Measurements from ENCODE around the gene CCDC110. TPM values are rescaled to one million over a fixed set of nuclear protein-coding genes. Genes with fewer than 3 reads are reported as not detected.
"Not testable (repeated sequence)": the region's sequence is repeated elsewhere in the genome, so short reads cannot be mapped to it uniquely, and the experiment has no call there.

Gene CCDC110
- polyA plus RNA-seq (2013, experiment 1 of 4) = 0.54 TPM
- polyA plus RNA-seq (2013, experiment 2 of 4) = 0.28 TPM
- 0.37 TPM for polyA plus RNA-seq (2013, experiment 3 of 4)
- polyA plus RNA-seq (2013, experiment 4 of 4) = 0.61 TPM

GRCh38 chr4:185471235-185472102, at the start of gene CCDC110:
Gene CCDC110, minus strand, starts transcription at chr4:185471733. Its CDS starts 50 bp downstream, at chr4:185471683.
- Histone ChIP-seq H3K36me3 (ENCODE audit: control insufficient read depth, insufficient read depth, low read length) (no peaks in the 10 kb centered on the region), H3K27ac (ENCODE audit: insufficient read depth, low read depth, low read length, poor library complexity, severe bottlenecking) (no peak within 1 kb of the TSS), H3K9me3 (ENCODE audit: control insufficient read depth, low read length) (no peaks in the 10 kb centered on the region), H3K4me1 (ENCODE audit: control insufficient read depth, insufficient read depth, low read length) (no peaks in the 10 kb centered on the region), H3K27me3 (ENCODE audit: control insufficient read depth, insufficient read depth, low read length, poor library complexity, severe bottlenecking) (peaks cover 23% of the 10 kb centered on the region), H3K4me3 (ENCODE audit: insufficient read depth, low read depth, low read length) (peak within 1 kb of the TSS; percentile 72)
- 0% methylated on average over 92 to 93 of the region's 93 CpGs for WGBS, 2 experiments

GRCh38 chr4:185520119-185520518, 48.6 kb upstream of the CCDC110 start:
- Histone ChIP-seq H3K27me3 (ENCODE audit: control insufficient read depth, insufficient read depth, low read length, poor library complexity, severe bottlenecking) (no peaks in the 10 kb centered on the region), H3K36me3 (ENCODE audit: control insufficient read depth, insufficient read depth, low read length) (no peaks in the 10 kb centered on the region), H3K27ac (ENCODE audit: insufficient read depth, low read depth, low read length, poor library complexity, severe bottlenecking) (no peak overlapping the region), H3K4me3 (ENCODE audit: insufficient read depth, low read depth, low read length) (no peak overlapping the region), H3K9me3 (ENCODE audit: control insufficient read depth, low read length) (no peaks in the 10 kb centered on the region), H3K4me1 (ENCODE audit: control insufficient read depth, insufficient read depth, low read length) (no peaks in the 10 kb centered on the region)
- WGBS, 2 experiments = 86 to 93% methylated on average over 4 of the region's 4 CpGs

- WGBS, 2 experiments = 88% methylated on average over 1 of the region's 1 CpG; no CpG with 5 or more reads in 1 of the 2 experiments
Measured at GRCh38 chr4:185518494-185518893, 47.0 kb upstream of the CCDC110 start.

DNA sequence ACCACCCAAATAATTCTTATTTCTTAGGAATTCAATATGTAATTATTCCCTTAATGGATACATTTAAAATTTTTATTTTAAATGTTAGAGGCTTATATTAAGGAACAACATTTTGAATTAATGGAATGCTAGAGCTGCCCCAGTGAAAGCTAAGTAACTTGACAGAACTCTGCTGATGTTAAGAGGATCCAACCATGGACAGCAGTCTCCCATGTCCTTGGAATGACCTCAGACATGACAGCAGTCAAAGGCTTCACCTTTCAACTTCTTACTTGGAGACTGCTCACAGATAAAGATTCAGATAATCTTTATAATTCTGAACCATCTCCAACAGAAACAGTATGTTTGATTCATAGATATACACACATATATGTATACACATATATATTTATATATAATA, 46.5 kb upstream of the CCDC110 start:
- Histone ChIP-seq H3K4me3 (ENCODE audit: insufficient read depth, low read depth, low read length) (no peak overlapping the region), H3K27ac (ENCODE audit: insufficient read depth, low read depth, low read length, poor library complexity, severe bottlenecking) (no peak overlapping the region), H3K27me3 (ENCODE audit: control insufficient read depth, insufficient read depth, low read length, poor library complexity, severe bottlenecking) (no peaks in the 10 kb centered on the region), H3K36me3 (ENCODE audit: control insufficient read depth, insufficient read depth, low read length) (no peaks in the 10 kb centered on the region), H3K9me3 (ENCODE audit: control insufficient read depth, low read length) (no peaks in the 10 kb centered on the region), H3K4me1 (ENCODE audit: control insufficient read depth, insufficient read depth, low read length) (no peaks in the 10 kb centered on the region)

More at GRCh38 chr4:185518494-185518893, 47.0 kb upstream of the CCDC110 start:
- H3K36me3 ChIP-seq (ENCODE audit: control insufficient read depth, insufficient read depth, low read length) = no peaks in the 10 kb centered on the region
- no peak overlapping the region for H3K4me3 ChIP-seq (ENCODE audit: insufficient read depth, low read depth, low read length)
- H3K9me3 ChIP-seq (ENCODE audit: control insufficient read depth, low read length) = no peaks in the 10 kb centered on the region
- H3K4me1 ChIP-seq (ENCODE audit: control insufficient read depth, insufficient read depth, low read length) = no peaks in the 10 kb centered on the region
- no peaks in the 10 kb centered on the region for H3K27me3 ChIP-seq (ENCODE audit: control insufficient read depth, insufficient read depth, low read length, poor library complexity, severe bottlenecking)
- H3K27ac ChIP-seq (ENCODE audit: insufficient read depth, low read depth, low read length, poor library complexity, severe bottlenecking) = no peak overlapping the region

DNA sequence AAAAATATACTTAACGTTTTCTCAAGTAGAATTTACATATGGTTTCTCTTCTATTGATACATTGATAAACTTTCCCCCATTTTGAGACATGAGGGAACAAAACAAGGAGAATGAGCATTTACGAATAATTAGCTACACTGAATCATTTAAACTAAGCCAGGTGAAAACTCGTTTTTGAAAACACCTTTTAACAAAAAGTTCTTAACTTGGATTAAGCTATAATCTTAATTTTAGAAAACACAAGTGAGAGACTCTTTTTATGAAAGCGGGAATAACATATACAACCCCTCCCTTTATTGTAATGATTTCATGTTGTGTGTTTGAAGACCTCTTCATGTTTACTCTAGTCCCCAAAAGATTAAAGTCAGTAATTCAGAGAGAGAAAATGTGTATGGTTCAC, 43.7 kb upstream of the CCDC110 start:
- Histone ChIP-seq H3K36me3 (ENCODE audit: control insufficient read depth, insufficient read depth, low read length) (no peaks in the 10 kb centered on the region), H3K4me3 (ENCODE audit: insufficient read depth, low read depth, low read length) (no peak overlapping the region), H3K27ac (ENCODE audit: insufficient read depth, low read depth, low read length, poor library complexity, severe bottlenecking) (no peak overlapping the region), H3K27me3 (ENCODE audit: control insufficient read depth, insufficient read depth, low read length, poor library complexity, severe bottlenecking) (no peaks in the 10 kb centered on the region), H3K4me1 (ENCODE audit: control insufficient read depth, insufficient read depth, low read length) (no peaks in the 10 kb centered on the region), H3K9me3 (ENCODE audit: control insufficient read depth, low read length) (no peaks in the 10 kb centered on the region)
- WGBS, 2 experiments = 90 to 94% methylated on average over 2 to 3 of the region's 4 CpGs

- no peaks in the 10 kb centered on the region for H3K4me1 ChIP-seq (ENCODE audit: control insufficient read depth, insufficient read depth, low read length)
- H3K27ac ChIP-seq (ENCODE audit: insufficient read depth, low read depth, low read length, poor library complexity, severe bottlenecking) = no peak overlapping the region
- no peaks in the 10 kb centered on the region for H3K36me3 ChIP-seq (ENCODE audit: control insufficient read depth, insufficient read depth, low read length)
- H3K9me3 ChIP-seq (ENCODE audit: control insufficient read depth, low read length) = no peaks in the 10 kb centered on the region
- 95 to 96% methylated on average over 17 of the region's 17 CpGs for WGBS, 2 experiments
- H3K27me3 ChIP-seq (ENCODE audit: control insufficient read depth, insufficient read depth, low read length, poor library complexity, severe bottlenecking) = no peaks in the 10 kb centered on the region
- H3K4me3 ChIP-seq (ENCODE audit: insufficient read depth, low read depth, low read length) = no peak overlapping the region
Measured at GRCh38 chr4:185514182-185514697, 42.7 kb upstream of the CCDC110 start.

- no peaks in the 10 kb centered on the region for H3K36me3 ChIP-seq (ENCODE audit: control insufficient read depth, insufficient read depth, low read length)
- H3K27ac ChIP-seq (ENCODE audit: insufficient read depth, low read depth, low read length, poor library complexity, severe bottlenecking) = no peak overlapping the region
- WGBS, 2 experiments = 91 to 92% methylated on average over 9 to 10 of the region's 10 CpGs
- H3K27me3 ChIP-seq (ENCODE audit: control insufficient read depth, insufficient read depth, low read length, poor library complexity, severe bottlenecking) = no peaks in the 10 kb centered on the region
- H3K4me1 ChIP-seq (ENCODE audit: control insufficient read depth, insufficient read depth, low read length) = no peaks in the 10 kb centered on the region
- no peaks in the 10 kb centered on the region for H3K9me3 ChIP-seq (ENCODE audit: control insufficient read depth, low read length)
- H3K4me3 ChIP-seq (ENCODE audit: insufficient read depth, low read depth, low read length) = no peak overlapping the region
Measured at GRCh38 chr4:185513489-185514181, 42.1 kb upstream of the CCDC110 start.

DNA sequence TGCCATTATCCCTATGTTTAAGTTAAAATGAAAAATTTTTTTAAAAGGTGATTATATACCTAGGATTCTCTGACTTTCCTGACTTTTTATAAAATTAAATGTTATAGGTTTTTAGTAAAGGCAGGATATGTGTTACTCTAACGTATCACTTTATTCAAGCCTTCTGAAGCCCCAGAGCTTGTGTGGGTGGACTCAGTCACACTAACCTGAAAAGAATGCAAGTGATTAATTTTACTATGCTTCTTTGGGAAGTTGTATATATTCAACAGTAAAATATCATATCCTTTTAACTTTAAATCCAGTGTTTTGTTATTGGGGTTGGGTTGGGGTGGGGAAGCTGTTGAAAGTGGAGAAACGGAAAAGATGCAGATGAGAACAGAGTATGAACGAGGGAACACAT, 41.0 kb upstream of the CCDC110 start:
- WGBS, 2 experiments = 87 to 95% methylated on average over 2 to 3 of the region's 3 CpGs
- Histone ChIP-seq H3K9me3 (ENCODE audit: control insufficient read depth, low read length) (no peaks in the 10 kb centered on the region), H3K4me3 (ENCODE audit: insufficient read depth, low read depth, low read length) (no peak overlapping the region), H3K36me3 (ENCODE audit: control insufficient read depth, insufficient read depth, low read length) (no peaks in the 10 kb centered on the region), H3K27ac (ENCODE audit: insufficient read depth, low read depth, low read length, poor library complexity, severe bottlenecking) (no peak overlapping the region), H3K4me1 (ENCODE audit: control insufficient read depth, insufficient read depth, low read length) (no peaks in the 10 kb centered on the region), H3K27me3 (ENCODE audit: control insufficient read depth, insufficient read depth, low read length, poor library complexity, severe bottlenecking) (no peaks in the 10 kb centered on the region)

DNA sequence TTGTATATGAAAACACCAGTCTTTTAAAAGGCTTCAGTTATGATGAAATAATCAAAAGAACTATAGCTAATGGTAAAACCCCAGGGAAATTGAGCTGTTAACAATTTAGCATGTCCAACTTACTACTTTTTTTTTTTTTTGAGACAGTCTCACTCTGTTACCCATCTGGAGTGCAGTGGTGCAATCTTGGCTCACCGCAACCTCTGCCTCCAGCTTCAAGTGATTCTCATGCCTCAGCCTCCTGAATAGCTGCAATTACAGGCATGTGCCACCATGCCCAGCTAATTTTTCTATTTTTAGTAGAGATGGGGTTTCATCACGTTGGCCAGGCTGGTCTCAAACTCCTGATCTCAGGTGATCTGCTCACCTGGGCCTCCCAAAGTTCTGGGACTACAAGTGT, 39.7 kb upstream of the CCDC110 start:
- H3K27ac ChIP-seq (ENCODE audit: insufficient read depth, low read depth, low read length, poor library complexity, severe bottlenecking); H3K27me3 ChIP-seq (ENCODE audit: control insufficient read depth, insufficient read depth, low read length, poor library complexity, severe bottlenecking); H3K9me3 ChIP-seq (ENCODE audit: control insufficient read depth, low read length); H3K4me3 ChIP-seq (ENCODE audit: insufficient read depth, low read depth, low read length); H3K4me1 ChIP-seq (ENCODE audit: control insufficient read depth, insufficient read depth, low read length); H3K36me3 ChIP-seq (ENCODE audit: control insufficient read depth, insufficient read depth, low read length): not testable (repeated sequence)
- WGBS, 2 experiments = 89 to 90% methylated on average over 2 of the region's 2 CpGs

DNA sequence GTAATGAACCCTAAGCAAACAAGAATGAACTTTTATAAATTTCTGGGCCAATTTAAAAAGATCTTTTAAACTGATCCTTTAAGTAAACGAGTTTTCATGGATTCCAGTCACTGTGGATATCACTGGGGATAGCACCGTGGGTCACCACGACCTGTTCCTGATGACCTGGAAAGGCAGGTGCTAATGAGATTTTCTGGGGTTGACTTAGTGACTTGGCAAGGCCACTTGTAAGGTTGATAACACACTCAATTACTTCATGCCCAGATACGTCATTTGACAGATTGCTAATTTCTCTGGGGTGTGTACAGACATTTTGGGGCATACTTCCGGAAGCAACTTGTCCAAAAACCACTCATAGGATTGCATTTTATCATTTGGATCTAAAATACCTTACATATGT, 39.3 kb upstream of the CCDC110 start:
- H3K36me3 ChIP-seq (ENCODE audit: control insufficient read depth, insufficient read depth, low read length) = no peaks in the 10 kb centered on the region
- 92 to 96% methylated on average over 3 to 5 of the region's 5 CpGs for WGBS, 2 experiments
- H3K4me1 ChIP-seq (ENCODE audit: control insufficient read depth, insufficient read depth, low read length) = no peaks in the 10 kb centered on the region
- no peak overlapping the region for H3K27ac ChIP-seq (ENCODE audit: insufficient read depth, low read depth, low read length, poor library complexity, severe bottlenecking)
- no peaks in the 10 kb centered on the region for H3K27me3 ChIP-seq (ENCODE audit: control insufficient read depth, insufficient read depth, low read length, poor library complexity, severe bottlenecking)
- no peaks in the 10 kb centered on the region for H3K9me3 ChIP-seq (ENCODE audit: control insufficient read depth, low read length)
- H3K4me3 ChIP-seq (ENCODE audit: insufficient read depth, low read depth, low read length) = no peak overlapping the region

Data from ectodermal cell (in vitro differentiated cells).